Measurements from ENCODE around the gene PIP5K1B.

DNA sequence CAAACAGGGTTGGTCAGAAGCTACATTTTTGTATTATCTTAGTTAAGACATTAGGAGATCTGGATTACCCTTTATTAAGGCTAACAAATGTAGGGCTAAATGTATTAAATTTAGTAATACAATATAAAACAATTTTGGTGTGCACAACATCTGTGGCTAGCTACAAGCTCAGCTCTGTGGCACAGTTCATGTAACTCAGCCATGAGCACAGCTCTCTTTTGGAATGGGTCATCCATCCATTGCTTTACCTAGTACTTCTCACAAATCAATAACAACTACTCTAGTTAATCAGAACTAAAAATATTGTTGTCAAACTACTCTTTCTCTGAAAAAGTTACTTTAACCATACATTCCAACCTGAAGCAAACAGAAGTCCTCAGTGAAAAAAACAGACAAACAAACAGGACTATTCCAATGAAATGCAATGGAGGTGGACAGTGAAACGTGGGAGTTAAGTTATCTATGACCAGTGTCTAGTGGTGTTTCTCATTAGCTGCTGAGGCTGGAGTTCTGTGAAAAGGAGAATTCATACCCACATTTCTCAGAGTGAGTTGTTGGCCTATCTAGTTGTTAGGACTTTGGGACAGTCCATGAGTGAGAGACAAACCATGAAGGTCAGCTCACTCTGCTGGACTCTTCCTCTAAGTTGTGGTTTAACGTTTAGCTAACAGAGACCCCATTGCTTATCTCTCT is 55.1 kb downstream of the PIP5K1B start:
- TF ChIP-seq, protein P1, sequence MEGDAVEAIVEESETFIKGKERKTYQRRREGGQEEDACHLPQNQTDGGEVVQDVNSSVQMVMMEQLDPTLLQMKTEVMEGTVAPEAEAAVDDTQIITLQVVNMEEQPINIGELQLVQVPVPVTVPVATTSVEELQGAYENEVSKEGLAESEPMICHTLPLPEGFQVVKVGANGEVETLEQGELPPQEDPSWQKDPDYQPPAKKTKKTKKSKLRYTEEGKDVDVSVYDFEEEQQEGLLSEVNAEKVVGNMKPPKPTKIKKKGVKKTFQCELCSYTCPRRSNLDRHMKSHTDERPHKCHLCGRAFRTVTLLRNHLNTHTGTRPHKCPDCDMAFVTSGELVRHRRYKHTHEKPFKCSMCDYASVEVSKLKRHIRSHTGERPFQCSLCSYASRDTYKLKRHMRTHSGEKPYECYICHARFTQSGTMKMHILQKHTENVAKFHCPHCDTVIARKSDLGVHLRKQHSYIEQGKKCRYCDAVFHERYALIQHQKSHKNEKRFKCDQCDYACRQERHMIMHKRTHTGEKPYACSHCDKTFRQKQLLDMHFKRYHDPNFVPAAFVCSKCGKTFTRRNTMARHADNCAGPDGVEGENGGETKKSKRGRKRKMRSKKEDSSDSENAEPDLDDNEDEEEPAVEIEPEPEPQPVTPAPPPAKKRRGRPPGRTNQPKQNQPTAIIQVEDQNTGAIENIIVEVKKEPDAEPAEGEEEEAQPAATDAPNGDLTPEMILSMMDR (IDR thresholded peaks at IDR 0.05), result no peak
- TF ChIP-seq POLR2A (IDR thresholded peaks at IDR 0.05) (no peak), EP300 (IDR thresholded peaks at IDR 0.05) (no peak), POLR2AphosphoS5 (IDR thresholded peaks at IDR 0.05) (no peak)
